ENCODE measurements around the gene ELOVL1. TPM values are rescaled to one million over a fixed set of nuclear protein-coding genes. Genes with fewer than 3 reads are reported as not detected.

ELOVL1 gene
- total and polyA plus RNA-seq, 2 of the 13 experiments (the other 11 are each of a cell fraction or from before 2014, with no cell fraction given) = 55.2 to 77.4 TPM

GRCh38 chr1:43319288-43319687 lies 48.5 kb downstream of the ELOVL1 start:
- H3K9me3 ChIP-seq (ENCODE audit: low read length) = no peaks in the 10 kb centered on the region
- H3K79me2 ChIP-seq (ENCODE audit: insufficient read depth, low read length) = no peaks in the 10 kb centered on the region
- H3K4me2 ChIP-seq (ENCODE audit: low read depth, low read length) = no peak overlapping the region
- H3K36me3 ChIP-seq (replicated peaks in 1 of 2; ENCODE audit: control insufficient read depth in 1 of 2, insufficient read depth in 2 of 2, low read length in 2 of 2) = no peaks in the 10 kb centered on the region
- BruUV-seq (replicated peaks) = no TSS peak
- peaks cover 6 to 29% of the 10 kb centered on the region in 2 experiments for H3K27me3 ChIP-seq (ENCODE audit: control insufficient read depth in 1 of 2, insufficient read depth in 2 of 2, low read length in 2 of 2)
- in situ Hi-C loops (cut with HindIII; ENCODE audit: extremely low pct_ligation_motif_present, low pct_unique_long_range_greater_than_20kb) = no loop called here
- WGBS (ENCODE audit: low lambda C conversion rate) = 58% methylated on average over 5 of the region's 5 CpGs
- FAIRE-seq (no peak), DNase-seq (ENCODE audit: low spot score) (no peak), ATAC-seq (no peak)
- no peaks in the 10 kb centered on the region for H4K20me1 ChIP-seq (ENCODE audit: insufficient read depth, low read length)
- intact Hi-C loops (cut with micrococcal nuclease; ENCODE audit: unreplicated experiment) = no loop called here
- CTCF ChIA-PET (ENCODE audit: low intra/inter-chr PET ratio, low total read pairs) = no interaction called here
- no peak overlapping the region for H2AFZ ChIP-seq (ENCODE audit: low read length)
- H3K4me1 ChIP-seq (ENCODE audit: insufficient read depth, low read length) = peaks cover 13% of the 10 kb centered on the region
- H3K27ac ChIP-seq (ENCODE audit: extremely low read length, insufficient read depth, low read length) = no peak overlapping the region
- POLR2A ChIA-PET = no interaction called here
- H3K9ac ChIP-seq (ENCODE audit: insufficient read depth, low read depth, low read length) = no peak overlapping the region
- TF ChIP-seq IRX3 (CRISPR knock-in tag; IDR thresholded peaks at IDR 0.05; ENCODE audit: borderline replicate concordance, low read depth) (no peak), GLI4 (CRISPR knock-in tag; IDR thresholded peaks at IDR 0.05; ENCODE audit: borderline replicate concordance) (no peak), STAT5B (CRISPR knock-in tag; IDR thresholded peaks at IDR 0.05) (no peak), ZNF678 (CRISPR knock-in tag; IDR thresholded peaks at IDR 0.05) (no peak)
- no peak overlapping the region for H3K4me3 ChIP-seq (replicated peaks in 1 of 3; ENCODE audit: insufficient read depth in 1 of 3, low read depth in 2 of 3, low read length in 3 of 3)

GRCh38 chr1:43318831-43319230 lies 49.0 kb downstream of the ELOVL1 start:
- intact Hi-C loops (cut with micrococcal nuclease; ENCODE audit: unreplicated experiment) = no loop called here
- in situ Hi-C loops (cut with HindIII; ENCODE audit: extremely low pct_ligation_motif_present, low pct_unique_long_range_greater_than_20kb) = no loop called here

More at GRCh38 chr1:43318831-43319230, 49.0 kb downstream of the ELOVL1 start:
- H3K9me3 ChIP-seq (ENCODE audit: low read length) = no peaks in the 10 kb centered on the region
- POLR2A ChIA-PET = no interaction called here
- no peak for FAIRE-seq
- H3K4me1 ChIP-seq (ENCODE audit: insufficient read depth, low read length) = peaks cover 16% of the 10 kb centered on the region
- no peaks in the 10 kb centered on the region for H3K79me2 ChIP-seq (ENCODE audit: insufficient read depth, low read length)
- no peaks in the 10 kb centered on the region for H3K36me3 ChIP-seq (replicated peaks in 1 of 2; ENCODE audit: control insufficient read depth in 1 of 2, insufficient read depth in 2 of 2, low read length in 2 of 2)
- H3K9ac ChIP-seq (ENCODE audit: insufficient read depth, low read depth, low read length) = no peak overlapping the region
- BruUV-seq (replicated peaks) = no TSS peak
- H3K27ac ChIP-seq (ENCODE audit: extremely low read length, insufficient read depth, low read length) = no peak overlapping the region
- H2AFZ ChIP-seq (ENCODE audit: low read length) = no peak overlapping the region
- CTCF ChIA-PET (ENCODE audit: low intra/inter-chr PET ratio, low total read pairs) = no interaction called here
- no peak overlapping the region for H3K4me2 ChIP-seq (ENCODE audit: low read depth, low read length)
- no peak overlapping the region for H3K4me3 ChIP-seq (replicated peaks in 1 of 3; ENCODE audit: insufficient read depth in 1 of 3, low read depth in 2 of 3, low read length in 3 of 3)
- no peak for ATAC-seq
- 11% methylated on average over 4 of the region's 4 CpGs for WGBS (ENCODE audit: low lambda C conversion rate)
- H3K27me3 ChIP-seq (ENCODE audit: control insufficient read depth in 1 of 2, insufficient read depth in 2 of 2, low read length in 2 of 2) = peaks cover 6 to 28% of the 10 kb centered on the region in 2 experiments
- TF ChIP-seq DMTF1 (CRISPR knock-in tag; IDR thresholded peaks at IDR 0.05) = no peak
- no peak for TF ChIP-seq TRAFD1 (CRISPR knock-in tag; IDR thresholded peaks at IDR 0.05; ENCODE audit: borderline replicate concordance)
- TF ChIP-seq ZNF546 (CRISPR knock-in tag; conservative IDR thresholded peaks at IDR 0.05) = no peak
- no peak for TF ChIP-seq ZGPAT (CRISPR knock-in tag; IDR thresholded peaks at IDR 0.05)
- no peak for TF ChIP-seq MTA3 (CRISPR knock-in tag; IDR thresholded peaks at IDR 0.05)
- no peaks in the 10 kb centered on the region for H4K20me1 ChIP-seq (ENCODE audit: insufficient read depth, low read length)
- DNase-seq (ENCODE audit: low spot score) = no peak
